HepG2 (cell line): ENCODE results near the gene C16orf95. TPM values are rescaled to one million over a fixed set of nuclear protein-coding genes. Genes with fewer than 3 reads are reported as not detected.
A peak's percentile ranks its signal among the peaks of the same experiment; 100 is the strongest.

Source experiments
- CBFB ChIP-seq: sonication (generic); formaldehyde crosslinking; IDR thresholded peaks from 2 replicates; pipeline ENCODE4 v1.4.0; 2020; ENCODE audit warnings: missing genetic modification reagents
- DR1 ChIP-seq: sonication (generic); formaldehyde crosslinking; IDR thresholded peaks from 2 replicates; pipeline ENCODE4 v1.8.0; 2021; ENCODE audit warnings: mild to moderate bottlenecking, missing genetic modification reagents, inconsistent platforms
- ELF4 ChIP-seq: sonication (generic); formaldehyde crosslinking; IDR thresholded peaks from 2 replicates; pipeline ENCODE4 v1.5.0; 2020; ENCODE audit warnings: missing genetic modification reagents, mild to moderate bottlenecking, moderate library complexity, borderline replicate concordance
- EP300 ChIP-seq, 3 experiments: sonication (generic) in 1 of 3; formaldehyde crosslinking in 1 of 3; IDR thresholded peaks; 2 replicates each; pipeline versions ENCODE4 v1.5.1 to v1.6.1; 2011 to 2020; ENCODE audit warnings: low read depth in 2 of 3, low read length in 2 of 3, borderline replicate concordance in 1 of 3, improper control_type of control experiment in 1 of 3, mild to moderate bottlenecking in 1 of 3, missing genetic modification reagents in 1 of 3, moderate library complexity in 1 of 3
- HES4 ChIP-seq: sonication (generic); formaldehyde crosslinking; IDR thresholded peaks from 2 replicates; pipeline ENCODE4 v1.9.0; 2021; ENCODE audit warnings: mild to moderate bottlenecking, missing genetic modification reagents, borderline replicate concordance
- HIC2 ChIP-seq: sonication (generic); formaldehyde crosslinking; IDR thresholded peaks from 2 replicates; pipeline ENCODE4 v1.9.0; 2022; ENCODE audit warnings: low read depth, missing genetic modification reagents
- LCORL ChIP-seq, 2 experiments: fragments of 450-650 bp in 1 of 2; sonication (generic) in 1 of 2; formaldehyde crosslinking in 1 of 2; IDR thresholded peaks; 2 replicates each; pipeline versions ENCODE4 v1.5.0 to v1.6.1; 2017 to 2020; ENCODE audit warnings: antibody characterized with exemption in 1 of 2, missing genetic modification reagents in 1 of 2
- PHB2 ChIP-seq: fragments of 450-650 bp; IDR thresholded peaks from 2 replicates; pipeline ENCODE4 v1.6.1; 2018; ENCODE audit not compliant: partially characterized antibody
- PTBP1 ChIP-seq: fragments of 200-400 bp; formaldehyde crosslinking; IDR thresholded peaks from 2 replicates; pipeline ENCODE4 v1.6.1; 2018; ENCODE audit warnings: low read length, low read depth; ENCODE audit not compliant: poor library complexity, severe bottlenecking
- RNF2 ChIP-seq: fragments of 450-650 bp; conservative IDR thresholded peaks from 2 replicates; pipeline ENCODE4 v1.6.1; 2016; ENCODE audit warnings: low read depth
- TBL1XR1 ChIP-seq: fragments of 150-350 bp; IDR thresholded peaks from 2 replicates; pipeline ENCODE4 v1.6.1; 2014; ENCODE audit warnings: borderline replicate concordance, low read length; ENCODE audit not compliant: partially characterized antibody
- TBX3 ChIP-seq: fragments of 450-650 bp; IDR thresholded peaks from 2 replicates; pipeline ENCODE4 v1.6.1; 2017; ENCODE audit warnings: antibody characterized with exemption, mild to moderate bottlenecking, inconsistent platforms, borderline replicate concordance
- TRIM24 ChIP-seq: sonication (generic); formaldehyde crosslinking; IDR thresholded peaks from 2 replicates; pipeline ENCODE4 v1.8.0; 2022; ENCODE audit warnings: mild to moderate bottlenecking, missing genetic modification reagents
- YY1 ChIP-seq: IDR thresholded peaks from 2 replicates; pipeline ENCODE4 v1.6.1; 2011; ENCODE audit warnings: low read length, low read depth, moderate library complexity, mild to moderate bottlenecking; ENCODE audit not compliant: insufficient read depth, insufficient replicate concordance
- ZBTB3 ChIP-seq: sonication (generic); formaldehyde crosslinking; IDR thresholded peaks from 2 replicates; pipeline ENCODE4 v1.4.0; 2020; ENCODE audit warnings: low read depth, mild to moderate bottlenecking, moderate library complexity, missing genetic modification reagents, borderline replicate concordance
- ZNF10 ChIP-seq: sonication (generic); formaldehyde crosslinking; IDR thresholded peaks from 2 replicates; pipeline ENCODE4 v1.4.0; 2020; ENCODE audit warnings: mild to moderate bottlenecking, low read depth, missing genetic modification reagents, borderline replicate concordance
- ZNF160 ChIP-seq: sonication (generic); formaldehyde crosslinking; IDR thresholded peaks from 2 replicates; pipeline ENCODE4 v1.8.0; 2022; ENCODE audit warnings: mild to moderate bottlenecking, inconsistent platforms, missing genetic modification reagents
- ZNF329 ChIP-seq: sonication (generic); formaldehyde crosslinking; IDR thresholded peaks from 2 replicates; pipeline ENCODE4 v1.9.0; 2021; ENCODE audit warnings: low read depth, mild to moderate bottlenecking, missing genetic modification reagents
- ZNF367 ChIP-seq: sonication (generic); formaldehyde crosslinking; IDR thresholded peaks from 2 replicates; pipeline ENCODE4 v1.4.0; 2020; ENCODE audit warnings: missing genetic modification reagents, borderline replicate concordance
- ZNF598 ChIP-seq: sonication (generic); formaldehyde crosslinking; IDR thresholded peaks from 2 replicates; pipeline ENCODE4 v1.5.1; 2020; ENCODE audit warnings: mild to moderate bottlenecking, missing genetic modification reagents, borderline replicate concordance
- ZNF605 ChIP-seq: sonication (generic); formaldehyde crosslinking; IDR thresholded peaks from 2 replicates; pipeline ENCODE4 v1.8.0; 2022; ENCODE audit warnings: mild to moderate bottlenecking, missing genetic modification reagents
- ZNF839 ChIP-seq: sonication (generic); formaldehyde crosslinking; IDR thresholded peaks from 2 replicates; pipeline ENCODE4 v1.4.0; 2020; ENCODE audit warnings: missing genetic modification reagents, mild to moderate bottlenecking, borderline replicate concordance
- polyA plus RNA-seq, 8 experiments: library from polyadenylated mRNA; depleted of rRNA in 3 of 8; stranded (reverse) in 7 of 8; unstranded in 1 of 8; fragments of >200 nt; fragmentation: Illumina TruSeq in 4 of 8; extraction: Trizol in 4 of 8; gene quantifications; 2 replicates each; pipeline versions ENCODE4 v1.2.1 to v1.2.3, GENCODE V29; 2011 to 2016; ENCODE audit warnings: low read depth in 4 of 8, missing spikeins in 1 of 8, mixed read lengths in 1 of 8; ENCODE audit not compliant: insufficient read depth in 1 of 8
- total RNA-seq, 5 experiments: library from RNA; depleted of rRNA; stranded (reverse); fragments of >200 nt; fragmentation: Illumina TruSeq; extraction: Trizol; gene quantifications; 2 replicates each; pipeline ENCODE4 v1.2.3, GENCODE V29; 2016; ENCODE audit warnings: low read depth in 1 of 5
- TF ChIP-seq, protein P1 (sequence below): sonication (generic); formaldehyde crosslinking; IDR thresholded peaks from 2 replicates; pipeline ENCODE4 v1.5.0; 2020; ENCODE audit warnings: mild to moderate bottlenecking, missing genetic modification reagents

C16orf95 gene
- total and polyA plus RNA-seq, 2 of the 13 experiments (the other 11 are each of a cell fraction or from before 2014, with no cell fraction given), result 2.8 to 8.6 TPM

- TF ChIP-seq ZNF10 (no peak), PTBP1 (no peak), HIC2 (no peak), PHB2 (no peak), RNF2 (no peak), ZNF329 (CRISPR knock-in tag) (no peak), LCORL (IDR thresholded peaks at IDR 0.05) (no peak), LCORL (CRISPR knock-in tag; IDR thresholded peaks at IDR 0.05) (no peak), TBX3 (no peak), ZNF839 (no peak), DR1 (CRISPR knock-in tag) (no peak), CBFB (CRISPR knock-in tag) (no peak), YY1 (no peak), TRIM24 (CRISPR knock-in tag) (no peak), ZNF160 (no peak), ELF4 (CRISPR knock-in tag) (no peak), ZBTB3 (no peak), ZNF605 (CRISPR knock-in tag) (0 out of 2 replicates have a peak, but pooled peaks have one; percentile 17), TBL1XR1 (no peak), ZNF367 (no peak), HES4 (CRISPR knock-in tag) (no peak), ZNF598 (CRISPR knock-in tag) (0 out of 2 replicates have a peak, but pooled peaks have one; percentile 41), EP300 (IDR thresholded peaks at IDR 0.05; ENCODE audit: low read depth in 2 of 2, low read length in 2 of 2) (no peak), EP300 (CRISPR knock-in tag; IDR thresholded peaks at IDR 0.05; ENCODE audit: borderline replicate concordance) (no peak)
- TF ChIP-seq, protein P1, sequence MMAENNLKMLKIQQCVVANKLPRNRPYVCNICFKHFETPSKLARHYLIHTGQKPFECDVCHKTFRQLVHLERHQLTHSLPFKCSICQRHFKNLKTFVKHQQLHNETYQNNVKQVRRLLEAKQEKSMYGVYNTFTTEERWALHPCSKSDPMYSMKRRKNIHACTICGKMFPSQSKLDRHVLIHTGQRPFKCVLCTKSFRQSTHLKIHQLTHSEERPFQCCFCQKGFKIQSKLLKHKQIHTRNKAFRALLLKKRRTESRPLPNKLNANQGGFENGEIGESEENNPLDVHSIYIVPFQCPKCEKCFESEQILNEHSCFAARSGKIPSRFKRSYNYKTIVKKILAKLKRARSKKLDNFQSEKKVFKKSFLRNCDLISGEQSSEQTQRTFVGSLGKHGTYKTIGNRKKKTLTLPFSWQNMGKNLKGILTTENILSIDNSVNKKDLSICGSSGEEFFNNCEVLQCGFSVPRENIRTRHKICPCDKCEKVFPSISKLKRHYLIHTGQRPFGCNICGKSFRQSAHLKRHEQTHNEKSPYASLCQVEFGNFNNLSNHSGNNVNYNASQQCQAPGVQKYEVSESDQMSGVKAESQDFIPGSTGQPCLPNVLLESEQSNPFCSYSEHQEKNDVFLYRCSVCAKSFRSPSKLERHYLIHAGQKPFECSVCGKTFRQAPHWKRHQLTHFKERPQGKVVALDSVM (CRISPR knock-in tag), result peak; percentile 28; the same call in 1 of the 2 replicates
Measured at GRCh38 chr16:87295661-87296531, 21.3 kb downstream of the C16orf95 start (continued).
